ENCODE data around the gene PNPT1. TPM values are rescaled to one million over a fixed set of nuclear protein-coding genes. Genes with fewer than 3 reads are reported as not detected.

Gene PNPT1
- total RNA-seq, 1 experiment from 2014 or later, result 33.4 TPM

GRCh38 chr2:55611997-55612396, 81.6 kb downstream of the PNPT1 start:
- peaks cover 6 to 7% of the 10 kb centered on the region in 2 experiments for H3K4me1 Mint-ChIP-seq
- H3K4me3 Mint-ChIP-seq, result no peak overlapping the region

More at GRCh38 chr2:55611997-55612396, 81.6 kb downstream of the PNPT1 start:
- H3K27ac ChIP-seq (ENCODE audit: insufficient read length, low read depth, low read length), result no peak overlapping the region
- H4K20me1 ChIP-seq (ENCODE audit: control insufficient read depth, insufficient read depth, insufficient read length), result no peaks in the 10 kb centered on the region
- no peak overlapping the region for H4K8ac ChIP-seq (replicated peaks; ENCODE audit: insufficient read length, low read depth, low read length)
- H3K14ac ChIP-seq (ENCODE audit: insufficient read depth, low read length), result no peak overlapping the region
- H3K4me2 ChIP-seq (ENCODE audit: insufficient read depth, insufficient read length, low read length), result no peak overlapping the region
- H3K4me1 ChIP-seq (ENCODE audit: insufficient read depth, low read length), result no peaks in the 10 kb centered on the region
- no peak overlapping the region for H3K23ac ChIP-seq (ENCODE audit: insufficient read length, low read depth, low read length)
- no peak overlapping the region for H2BK12ac ChIP-seq (ENCODE audit: insufficient read length, low read depth, low read length)
- H3K56ac ChIP-seq (ENCODE audit: insufficient read length, low read depth, low read length), result no peak overlapping the region
- no peak overlapping the region for H2AK5ac ChIP-seq (ENCODE audit: insufficient read length, low read length)
- no peak overlapping the region for H4K91ac ChIP-seq (ENCODE audit: insufficient read length, low read depth, low read length)
- H2BK15ac ChIP-seq (ENCODE audit: low read depth, low read length), result no peak overlapping the region
- no peaks in the 10 kb centered on the region for H3K9me3 ChIP-seq (ENCODE audit: control insufficient read depth, low read depth, low read length)
- no peak overlapping the region for H4K5ac ChIP-seq (ENCODE audit: insufficient read length, low read depth, low read length)
- H3T11ph ChIP-seq (ENCODE audit: low read length), result no peak overlapping the region
- Mint-ChIP-seq H3K36me3 (ENCODE audit: insufficient read depth in 1 of 3, low read depth in 3 of 3) (peaks cover 6 to 41% (median 40%) of the 10 kb centered on the region in 3 experiments), H3K27me3 (ENCODE audit: low read depth) (no peaks in the 10 kb centered on the region), H3K27ac (no peak overlapping the region), H3K9me3 (no peaks in the 10 kb centered on the region)
- no peak overlapping the region for H3K9ac ChIP-seq (ENCODE audit: extremely low read depth, insufficient read length, low read length)
- DNase-seq, result no peak
- no peak overlapping the region for H3K4ac ChIP-seq (ENCODE audit: low read depth, low read length)
- WGBS (ENCODE audit: extremely low coverage, insufficient read length, low lambda C conversion rate), result no CpG with 5 or more reads among the region's 1 CpG
- H3K79me2 ChIP-seq (ENCODE audit: insufficient read depth, low read length), result peaks cover 8% of the 10 kb centered on the region; the same call in 1 of the 2 replicates
- H2BK20ac ChIP-seq (ENCODE audit: low read depth, low read length, poor library complexity, severe bottlenecking), result no peak overlapping the region
- H2AFZ ChIP-seq (ENCODE audit: low read length), result no peak overlapping the region
- H3K23me2 ChIP-seq (ENCODE audit: insufficient read length, low read depth, low read length, poor library complexity, severe bottlenecking), result peaks cover 3% of the 10 kb centered on the region
- TF ChIP-seq CTCF (conservative IDR thresholded peaks at IDR 0.05), result no peak
- no peaks in the 10 kb centered on the region for H3K27me3 ChIP-seq (ENCODE audit: insufficient read depth, low read length)
- H2BK5ac ChIP-seq (ENCODE audit: insufficient read length, low read length), result no peak overlapping the region
- no peaks in the 10 kb centered on the region for H3K79me1 ChIP-seq (ENCODE audit: insufficient read depth, low read depth, low read length, poor library complexity, severe bottlenecking)
- no peak overlapping the region for H2BK120ac ChIP-seq (ENCODE audit: low read depth, low read length, poor library complexity, severe bottlenecking)
- H3K18ac ChIP-seq (ENCODE audit: insufficient read length, low read depth, low read length), result no peak overlapping the region

Measured in H9 (cell line).